Measurements from ENCODE around the gene KRT40. TPM values are rescaled to one million over a fixed set of nuclear protein-coding genes. Genes with fewer than 3 reads are reported as not detected.

Gene KRT40
- total RNA-seq, 1 experiment from 2014 or later = not detected

- Histone ChIP-seq H3K4me2 (ENCODE audit: low read length) (no peak overlapping the region), H2AFZ (ENCODE audit: low read depth, low read length, poor library complexity, severe bottlenecking) (no peak overlapping the region), H3K4me1 (ENCODE audit: control insufficient read depth in 1 of 2, insufficient read depth in 2 of 2, low read length in 2 of 2) (peaks cover 46 to 87% of the 10 kb centered on the region in 2 experiments), H3K4me3 (replicated peaks in 1 of 2; ENCODE audit: low read depth in 1 of 2, low read length in 2 of 2) (no peak overlapping the region), H3K79me2 (ENCODE audit: insufficient read depth, low read length) (no peaks in the 10 kb centered on the region), H3K9me2 (ENCODE audit: insufficient read depth) (no peaks in the 10 kb centered on the region), H3K9me3 (ENCODE audit: control insufficient read depth in 1 of 2, insufficient read depth in 1 of 2, low read depth in 1 of 2, low read length in 2 of 2) (peaks cover 0 to 4% of the 10 kb centered on the region in 2 experiments; a peak in 1 of 4 replicates), H3K27me3 (ENCODE audit: insufficient read depth, low read length) (no peaks in the 10 kb centered on the region), H4K20me1 (ENCODE audit: insufficient read depth) (no peaks in the 10 kb centered on the region), H3K27ac (ENCODE audit: low read depth, low read length) (peak overlapping the region; percentile 99; the same call in 1 of the 2 replicates), H3K36me3 (ENCODE audit: control insufficient read depth in 1 of 2, insufficient read depth in 2 of 2, low read length in 2 of 2) (0 out of 4 replicates have a peak, but pooled peaks cover 0 to 10% of the 10 kb centered on the region in 2 experiments), H3K9ac (ENCODE audit: low read length) (no peak overlapping the region)
- ATAC-seq (no peak), DNase-seq (ENCODE audit: low read depth, low spot score) (no peak)
- TF ChIP-seq SIN3A (IDR thresholded peaks at IDR 0.05; ENCODE audit: low read depth) (no peak), TCF7L2 (IDR thresholded peaks at IDR 0.05; ENCODE audit: borderline replicate concordance, extremely low read depth, insufficient read depth, insufficient read length) (no peak), CBX3 (IDR thresholded peaks at IDR 0.05; ENCODE audit: low read depth) (peak; percentile 49; the same call in 1 of the 2 replicates), CTCF (IDR thresholded peaks at IDR 0.05 in 2 of 3, conservative IDR thresholded peaks at IDR 0.05 in 1 of 3; ENCODE audit: borderline replicate concordance in 1 of 3, insufficient read depth in 1 of 3, low read depth in 2 of 3, low read length in 2 of 3) (no peak), REST (IDR thresholded peaks at IDR 0.05; ENCODE audit: low read depth) (no peak)
- TF ChIP-seq, protein P1, sequence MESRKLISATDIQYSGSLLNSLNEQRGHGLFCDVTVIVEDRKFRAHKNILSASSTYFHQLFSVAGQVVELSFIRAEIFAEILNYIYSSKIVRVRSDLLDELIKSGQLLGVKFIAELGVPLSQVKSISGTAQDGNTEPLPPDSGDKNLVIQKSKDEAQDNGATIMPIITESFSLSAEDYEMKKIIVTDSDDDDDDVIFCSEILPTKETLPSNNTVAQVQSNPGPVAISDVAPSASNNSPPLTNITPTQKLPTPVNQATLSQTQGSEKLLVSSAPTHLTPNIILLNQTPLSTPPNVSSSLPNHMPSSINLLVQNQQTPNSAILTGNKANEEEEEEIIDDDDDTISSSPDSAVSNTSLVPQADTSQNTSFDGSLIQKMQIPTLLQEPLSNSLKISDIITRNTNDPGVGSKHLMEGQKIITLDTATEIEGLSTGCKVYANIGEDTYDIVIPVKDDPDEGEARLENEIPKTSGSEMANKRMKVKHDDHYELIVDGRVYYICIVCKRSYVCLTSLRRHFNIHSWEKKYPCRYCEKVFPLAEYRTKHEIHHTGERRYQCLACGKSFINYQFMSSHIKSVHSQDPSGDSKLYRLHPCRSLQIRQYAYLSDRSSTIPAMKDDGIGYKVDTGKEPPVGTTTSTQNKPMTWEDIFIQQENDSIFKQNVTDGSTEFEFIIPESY (IDR thresholded peaks at IDR 0.05; ENCODE audit: extremely low read depth, insufficient replicate concordance, low read length) = no peak
- TF ChIP-seq, protein P2, sequence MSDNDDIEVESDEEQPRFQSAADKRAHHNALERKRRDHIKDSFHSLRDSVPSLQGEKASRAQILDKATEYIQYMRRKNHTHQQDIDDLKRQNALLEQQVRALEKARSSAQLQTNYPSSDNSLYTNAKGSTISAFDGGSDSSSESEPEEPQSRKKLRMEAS (IDR thresholded peaks at IDR 0.05) = peak; percentile 44
- RAD21 ChIA-PET (ENCODE audit: low non-redundant PET in 1 of 2, low total read pairs in 2 of 2, uncharacterized antibody in 2 of 2, unreplicated experiment in 2 of 2) = no interaction called here
- POLR2A ChIA-PET = interaction anchor here (1.3 kb wide), 1 partner anchor 8 kb away, joined by 3 read pairs; no protein-coding TSS in a partner anchor
- intact Hi-C loops (cut with micrococcal nuclease) = no loop called here
- CTCF ChIA-PET = no interaction called here
- BruUV-seq (replicated peaks) = no TSS peak
Measured at GRCh38 chr17:40947929-40948328, 36.2 kb downstream of the KRT40 start.

Measured in HCT116 (cell line).